ENCODE results near the gene TCF4. TPM values are rescaled to one million over a fixed set of nuclear protein-coding genes. Genes with fewer than 3 reads are reported as not detected.

TCF4 gene
- total RNA-seq, 1 donor from 2014 or later: 175 TPM

GRCh38 chr18:55346387-55346786, 241.6 kb downstream of the TCF4 start:
- Mint-ChIP-seq H3K4me3 (ENCODE audit: unreplicated experiment) (no peak overlapping the region), H3K9me3 (ENCODE audit: unreplicated experiment) (no peaks in the 10 kb centered on the region), H3K4me1 (ENCODE audit: unreplicated experiment) (peaks cover 15% of the 10 kb centered on the region), H3K27ac (ENCODE audit: unreplicated experiment) (no peak overlapping the region), H3K36me3 (ENCODE audit: low read depth, unreplicated experiment) (peaks cover 5% of the 10 kb centered on the region), H3K27me3 (ENCODE audit: unreplicated experiment) (no peaks in the 10 kb centered on the region)
- TF ChIP-seq CTCF (IDR thresholded peaks at IDR 0.05; ENCODE audit: unreplicated experiment): no peak
- no peak for DNase-seq (ENCODE audit: low spot score)

- no peak overlapping the region for H3K27ac Mint-ChIP-seq (ENCODE audit: unreplicated experiment)
- TF ChIP-seq CTCF (IDR thresholded peaks at IDR 0.05; ENCODE audit: unreplicated experiment): no peak
- peaks cover 12% of the 10 kb centered on the region for H3K4me1 Mint-ChIP-seq (ENCODE audit: unreplicated experiment)
- no peak for DNase-seq (ENCODE audit: low spot score)
- no peaks in the 10 kb centered on the region for H3K9me3 Mint-ChIP-seq (ENCODE audit: unreplicated experiment)
- no peaks in the 10 kb centered on the region for H3K27me3 Mint-ChIP-seq (ENCODE audit: unreplicated experiment)
- H3K36me3 Mint-ChIP-seq (ENCODE audit: low read depth, unreplicated experiment): peaks cover 5% of the 10 kb centered on the region
- H3K4me3 Mint-ChIP-seq (ENCODE audit: unreplicated experiment): no peak overlapping the region
Measured at GRCh38 chr18:55345103-55345950, 242.7 kb downstream of the TCF4 start.

GRCh38 chr18:55343396-55344073, 244.5 kb downstream of the TCF4 start:
- no peaks in the 10 kb centered on the region for H3K9me3 Mint-ChIP-seq (ENCODE audit: unreplicated experiment)
- peaks cover 23% of the 10 kb centered on the region for H3K4me1 Mint-ChIP-seq (ENCODE audit: unreplicated experiment)
- no peaks in the 10 kb centered on the region for H3K36me3 Mint-ChIP-seq (ENCODE audit: low read depth, unreplicated experiment)
- peak; percentile 85 for TF ChIP-seq CTCF (IDR thresholded peaks at IDR 0.05; ENCODE audit: unreplicated experiment)
- DNase-seq (ENCODE audit: low spot score): no peak
- H3K27ac Mint-ChIP-seq (ENCODE audit: unreplicated experiment): no peak overlapping the region
- H3K27me3 Mint-ChIP-seq (ENCODE audit: unreplicated experiment): no peaks in the 10 kb centered on the region
- H3K4me3 Mint-ChIP-seq (ENCODE audit: unreplicated experiment): no peak overlapping the region

GRCh38 chr18:55340998-55341397, 247.0 kb downstream of the TCF4 start:
- no peak for DNase-seq (ENCODE audit: low spot score)
- no peak for TF ChIP-seq CTCF (IDR thresholded peaks at IDR 0.05; ENCODE audit: unreplicated experiment)
- H3K9me3 Mint-ChIP-seq (ENCODE audit: unreplicated experiment): no peaks in the 10 kb centered on the region
- no peak overlapping the region for H3K4me3 Mint-ChIP-seq (ENCODE audit: unreplicated experiment)
- peaks cover 35% of the 10 kb centered on the region for H3K4me1 Mint-ChIP-seq (ENCODE audit: unreplicated experiment)
- no peak overlapping the region for H3K27ac Mint-ChIP-seq (ENCODE audit: unreplicated experiment)
- H3K27me3 Mint-ChIP-seq (ENCODE audit: unreplicated experiment): no peaks in the 10 kb centered on the region
- no peaks in the 10 kb centered on the region for H3K36me3 Mint-ChIP-seq (ENCODE audit: low read depth, unreplicated experiment)

- Mint-ChIP-seq H3K27ac (ENCODE audit: unreplicated experiment) (peak overlapping the region; percentile 53), H3K9me3 (ENCODE audit: unreplicated experiment) (no peaks in the 10 kb centered on the region), H3K4me3 (ENCODE audit: unreplicated experiment) (no peak overlapping the region), H3K4me1 (ENCODE audit: unreplicated experiment) (peaks cover 31% of the 10 kb centered on the region), H3K27me3 (ENCODE audit: unreplicated experiment) (no peaks in the 10 kb centered on the region), H3K36me3 (ENCODE audit: low read depth, unreplicated experiment) (no peaks in the 10 kb centered on the region)
- no peak for DNase-seq (ENCODE audit: low spot score)
- TF ChIP-seq CTCF (IDR thresholded peaks at IDR 0.05; ENCODE audit: unreplicated experiment): no peak
Measured at GRCh38 chr18:55339990-55340389, 248.0 kb downstream of the TCF4 start.

All from endothelial cell (in vitro differentiated cells).